K562 (cell line): ENCODE data around the gene KRT33B. TPM values are rescaled to one million over a fixed set of nuclear protein-coding genes. Genes with fewer than 3 reads are reported as not detected.
A peak's percentile ranks its signal among the peaks of the same experiment; 100 is the strongest.

Experiments used
- ATAC-seq: fragments of 200-7000 bp; cut with Tn5 transposase; 3 replicates; pipeline ENCODE4 v1.9.1; 2020; ENCODE audit warnings: moderate library complexity
- BruUV-seq: library from RNA; stranded (reverse); fragments of 400-500 nt; replicated peaks from 2 replicates; lab custom pipeline; 2021; lab: Mats Ljungman, UMichigan
- CTCF ChIA-PET: fragments of 300-600 bp; formaldehyde crosslinking; extraction: SDS; loops from one replicate; lab custom pipeline; 2021; ENCODE audit warnings: low intra/inter-chr PET ratio; lab: Yijun Ruan, JAX
- POLR2A ChIA-PET: fragments of 300-600, 350-650 bp; sonication (Branson Sonifier 250); formaldehyde crosslinking; extraction: SDS; loops from one replicate; lab custom pipeline; 2021; ENCODE audit warnings: antibody characterized with exemption, inconsistent platforms; lab: Yijun Ruan, JAX
- DNase-seq, 4 experiments: peaks; one replicate each; pipeline versions ENCODE4 v3.0.0 to v3.0.0-alpha.2; 2011 to 2018; ENCODE audit warnings: low spot score in 3 of 4, mixed read lengths in 3 of 4; ENCODE audit errors: extremely low read depth in 1 of 4
- FAIRE-seq: peaks from 2 replicates; lab custom pipeline; 2011; peaks lifted over from hg19 to GRCh38; lab: Jason Lieb, UNC
- H2AFZ ChIP-seq: 2 replicates; pipeline ENCODE4 v1.6.0; 2011; ENCODE audit warnings: low read depth, low read length, control low read depth, inconsistent platforms
- H3K27ac ChIP-seq: fragments of 200-600 bp; 3 replicates; pipeline ENCODE4 v1.8.0; 2011; ENCODE audit warnings: low read depth, mild to moderate bottlenecking, control low read depth, inconsistent platforms, low read length, moderate library complexity, mixed read lengths; ENCODE audit errors: extremely low read depth
- H3K27me3 ChIP-seq, 2 experiments: fragments of 300-600 bp in 1 of 2; 2 replicates in 1 of 2; 3 replicates in 1 of 2; pipeline versions ENCODE4 v1.6.0 to v1.8.0; 2011; ENCODE audit warnings: inconsistent platforms in 2 of 2, low read length in 2 of 2, mild to moderate bottlenecking in 1 of 2, mixed read lengths in 1 of 2, moderate library complexity in 1 of 2; ENCODE audit not compliant: control insufficient read depth in 2 of 2, insufficient read depth in 2 of 2
- H3K36me3 ChIP-seq: fragments of 300-600 bp; 3 replicates; pipeline ENCODE4 v1.8.0; 2011; ENCODE audit warnings: mild to moderate bottlenecking, low read length, inconsistent platforms; ENCODE audit not compliant: control insufficient read depth, insufficient read depth
- H3K4me1 ChIP-seq, 2 experiments: fragments of 200-600 bp in 1 of 2; replicated peaks in 1 of 2; 2 replicates in 1 of 2; 3 replicates in 1 of 2; pipeline versions ENCODE4 v1.5.1 to v1.8.0; 2011; ENCODE audit warnings: inconsistent platforms in 2 of 2, low read length in 2 of 2, mild to moderate bottlenecking in 1 of 2, mixed read lengths in 1 of 2, moderate library complexity in 1 of 2; ENCODE audit not compliant: control insufficient read depth in 2 of 2, insufficient read depth in 2 of 2
- H3K4me2 ChIP-seq: 2 replicates; pipeline ENCODE4 v1.6.1; 2011; ENCODE audit warnings: low read length, control low read depth, inconsistent platforms, mixed read lengths; ENCODE audit not compliant: insufficient read depth
- H3K4me3 ChIP-seq: fragments of 200-600 bp; sonication (generic), shearing (Covaris generic); 2 replicates; pipeline ENCODE4 v1.5.1; 2016; ENCODE audit warnings: control low read depth, inconsistent platforms
- H3K79me2 ChIP-seq: fragments of 200-600 bp; 3 replicates; pipeline ENCODE4 v1.8.0; 2011; ENCODE audit warnings: low read length, inconsistent platforms; ENCODE audit not compliant: control insufficient read depth, insufficient read depth
- H3K9ac ChIP-seq, 2 experiments: 2 replicates each; pipeline versions ENCODE4 v1.6.0 to v1.6.1; 2011; ENCODE audit warnings: low read depth in 2 of 2, low read length in 2 of 2, control low read depth in 1 of 2, inconsistent platforms in 1 of 2, mild to moderate bottlenecking in 1 of 2, mixed read lengths in 1 of 2; ENCODE audit not compliant: insufficient read depth in 1 of 2
- H3K9me1 ChIP-seq: one replicate; pipeline ENCODE4 v1.6.0; 2011; ENCODE audit warnings: inconsistent platforms, mild to moderate bottlenecking, low read length, moderate library complexity; ENCODE audit not compliant: control insufficient read depth, insufficient read depth
- H3K9me3 ChIP-seq: replicated peaks from 2 replicates; pipeline ENCODE4 v1.5.1; 2011; ENCODE audit warnings: low read depth, low read length, inconsistent platforms; ENCODE audit not compliant: control insufficient read depth, insufficient read depth
- H4K20me1 ChIP-seq: replicated peaks from 2 replicates; pipeline ENCODE4 v1.6.1; 2011; ENCODE audit warnings: low read length, inconsistent platforms, mixed read lengths; ENCODE audit not compliant: control insufficient read depth, insufficient read depth
- CTCF ChIP-seq, 3 experiments: IDR thresholded peaks in 2 of 3; conservative IDR thresholded peaks in 1 of 3; 2 replicates each; pipeline ENCODE4 v1.5.1; 2011 to 2012; ENCODE audit warnings: low read length in 3 of 3, mild to moderate bottlenecking in 3 of 3, control low read depth in 2 of 3, improper control_type of control experiment in 1 of 3, inconsistent platforms in 1 of 3, low read depth in 1 of 3, mixed read lengths in 1 of 3, moderate library complexity in 1 of 3; ENCODE audit not compliant: insufficient read depth in 2 of 3
- RAD21 ChIP-seq, 2 experiments: fragments of 250-450 bp in 1 of 2; fragments of 450-650 bp in 1 of 2; sonication (Bioruptor Pico) in 1 of 2; formaldehyde crosslinking in 1 of 2; IDR thresholded peaks in 1 of 2; conservative IDR thresholded peaks in 1 of 2; 2 replicates each; pipeline versions ENCODE4 v1.4.0 to v1.8.0; 2020 to 2022; ENCODE audit warnings: mild to moderate bottlenecking in 2 of 2, moderate library complexity in 1 of 2
- RBM17 ChIP-seq: fragments of 200-400 bp; formaldehyde crosslinking; IDR thresholded peaks from 2 replicates; pipeline ENCODE4 v1.6.1; 2017; ENCODE audit warnings: low read depth, mild to moderate bottlenecking, low read length, borderline replicate concordance
- ZNF12 ChIP-seq: sonication (generic); formaldehyde crosslinking; IDR thresholded peaks from 2 replicates; pipeline ENCODE4 v1.4.0; 2020; ENCODE audit warnings: mild to moderate bottlenecking, missing genetic modification reagents
- WGBS: fragments of 100-300 bp; shearing (Covaris generic); methylation state at CpG from one replicate; pipeline ENCODE4 v1.1.6; 2016; ENCODE audit warnings: low coverage, mixed read lengths; ENCODE audit not compliant: insufficient coverage; ENCODE audit errors: missing lambda C conversion rate; 5-methylcytosine and 5-hydroxymethylcytosine counted together
- in situ Hi-C: fragments of 300-500 bp; cut with MboI; formaldehyde crosslinking; loops from 4 replicates; pipeline ENCODE4 v1.15.0; 2018; ENCODE audit warnings: inconsistent platforms, mixed read lengths
- intact Hi-C: fragments of 100-400 bp; cut with micrococcal nuclease; formaldehyde crosslinking; loops from 2 replicates; pipeline ENCODE4 v1.14.2; 2022
- polyA plus RNA-seq, 8 experiments: library from polyadenylated mRNA; depleted of rRNA in 4 of 8; stranded (reverse) in 5 of 8; unstranded in 3 of 8; fragments of >200 nt; fragmentation: Nextera tagmentation in 2 of 8; fragmentation: Illumina TruSeq in 1 of 8; extraction: Ambion mirVana in 2 of 8; extraction: Trizol in 1 of 8; gene quantifications; 2 replicates each; pipeline versions ENCODE4 v1.2.1 to v1.2.3, GENCODE V29; 2011 to 2014; ENCODE audit warnings: inconsistent platforms in 1 of 8, missing spikeins in 1 of 8
- total RNA-seq, 7 experiments: library from RNA; depleted of rRNA in 6 of 7; stranded (reverse); fragments of >200 nt in 6 of 7; fragmentation: Illumina TruSeq in 2 of 7; extraction: Trizol in 2 of 7; gene quantifications; 2 replicates each; pipeline versions ENCODE4 v1.2.1 to v1.2.3, GENCODE V29; 2011 to 2021; ENCODE audit warnings: low replicate concordance in 1 of 7

The KRT33B gene
- total and polyA plus RNA-seq, 9 of the 15 experiments (the other 6 are each of a cell fraction or from before 2014, with no cell fraction given) = not detected

- Histone ChIP-seq H3K36me3 (no peaks in the 10 kb centered on the region), H3K79me2 (no peaks in the 10 kb centered on the region), H3K27ac (no peak overlapping the region), H3K9ac (no peak overlapping the region), H3K27me3 (peaks cover 18 to 42% of the 10 kb centered on the region in 2 experiments; a peak in 4 of 5 replicates), H4K20me1 (no peaks in the 10 kb centered on the region), H3K4me1 (no peaks in the 10 kb centered on the region), H2AFZ (no peak overlapping the region), H3K4me2 (no peak overlapping the region), H3K9me3 (no peaks in the 10 kb centered on the region), H3K4me3 (no peak overlapping the region), H3K9me1 (no peaks in the 10 kb centered on the region)
- peak; percentile 52 to 67 (median 55) for TF ChIP-seq CTCF (IDR thresholded peaks at IDR 0.05 in 2 of 3, conservative IDR thresholded peaks at IDR 0.05 in 1 of 3; ENCODE audit: insufficient read depth in 2 of 3, low read depth in 1 of 3, low read length in 3 of 3)
- peak in 1 of 2 experiments; percentile 27; a peak in 2 of 4 replicates for TF ChIP-seq RAD21 (CRISPR knock-in tag; conservative IDR thresholded peaks at IDR 0.05 in 1 of 2, IDR thresholded peaks at IDR 0.05 in 1 of 2)
- TF ChIP-seq ZNF12 (CRISPR knock-in tag) = no peak
- no peak for TF ChIP-seq RBM17
- DNase-seq (peak; percentile 16 to 59 (median 53)), FAIRE-seq (no peak), ATAC-seq (peak; percentile 84)
- 2% methylated on average over 4 of the region's 4 CpGs for WGBS
- in situ Hi-C loops (no loop called here), intact Hi-C loops (no loop called here)
- POLR2A ChIA-PET = interaction anchor here (0.5 to 1.9 kb wide), 3 partner anchors 9 to 273 kb away, joined by 3 to 8 read pairs (median 3); no protein-coding TSS in a partner anchor
- no TSS peak for BruUV-seq
- CTCF ChIA-PET = no interaction called here
Measured at GRCh38 chr17:41417576-41418015, 48.0 kb upstream of the KRT33B start.
